GM19372 (cell line): ENCODE measurements around the gene NPEPL1.
"Not testable (repeated sequence)": the region's sequence is repeated elsewhere in the genome, so short reads cannot be mapped to it uniquely, and the experiment has no call there.

Experiments
- ATAC-seq: cut with Tn5 transposase; IDR thresholded peaks from one replicate; pipeline ENCODE4 v1.9.1; 2021; ENCODE audit warnings: mild to moderate bottlenecking, low read depth, moderate library complexity; ENCODE audit not compliant: unreplicated experiment

NPEPL1 gene

DNA sequence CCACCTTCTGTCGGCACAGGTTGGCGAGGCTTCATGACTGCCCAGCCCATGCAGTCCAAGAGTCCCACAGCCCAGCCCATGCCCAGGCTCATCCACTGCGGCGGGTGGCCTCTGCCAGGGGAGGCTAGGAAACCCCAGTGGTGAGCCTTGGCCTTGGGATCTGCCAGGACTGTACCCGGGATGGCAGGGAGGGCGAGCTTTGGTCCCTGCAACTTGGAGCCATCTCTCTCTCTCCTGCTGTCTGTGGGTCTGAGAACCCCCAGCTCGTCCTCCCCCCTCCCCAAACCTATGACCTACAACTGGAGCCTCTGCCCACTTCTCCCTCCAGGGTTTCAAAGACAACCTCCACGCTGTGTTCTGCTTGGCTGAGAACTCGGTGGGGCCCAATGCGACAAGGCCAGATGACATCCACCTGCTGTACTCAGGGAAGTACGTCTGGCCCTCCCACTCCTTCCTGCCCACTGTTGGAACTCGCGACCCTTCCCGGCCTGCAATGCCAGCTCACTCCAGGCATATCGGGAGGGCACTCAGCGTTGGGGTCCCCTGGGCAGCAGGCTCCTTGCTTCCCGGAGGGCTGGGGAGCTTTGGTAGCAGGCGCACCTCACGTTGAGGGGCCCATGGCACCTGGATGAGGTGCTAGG, 19.7 kb downstream of the NPEPL1 start:
- no peak for ATAC-seq

DNA sequence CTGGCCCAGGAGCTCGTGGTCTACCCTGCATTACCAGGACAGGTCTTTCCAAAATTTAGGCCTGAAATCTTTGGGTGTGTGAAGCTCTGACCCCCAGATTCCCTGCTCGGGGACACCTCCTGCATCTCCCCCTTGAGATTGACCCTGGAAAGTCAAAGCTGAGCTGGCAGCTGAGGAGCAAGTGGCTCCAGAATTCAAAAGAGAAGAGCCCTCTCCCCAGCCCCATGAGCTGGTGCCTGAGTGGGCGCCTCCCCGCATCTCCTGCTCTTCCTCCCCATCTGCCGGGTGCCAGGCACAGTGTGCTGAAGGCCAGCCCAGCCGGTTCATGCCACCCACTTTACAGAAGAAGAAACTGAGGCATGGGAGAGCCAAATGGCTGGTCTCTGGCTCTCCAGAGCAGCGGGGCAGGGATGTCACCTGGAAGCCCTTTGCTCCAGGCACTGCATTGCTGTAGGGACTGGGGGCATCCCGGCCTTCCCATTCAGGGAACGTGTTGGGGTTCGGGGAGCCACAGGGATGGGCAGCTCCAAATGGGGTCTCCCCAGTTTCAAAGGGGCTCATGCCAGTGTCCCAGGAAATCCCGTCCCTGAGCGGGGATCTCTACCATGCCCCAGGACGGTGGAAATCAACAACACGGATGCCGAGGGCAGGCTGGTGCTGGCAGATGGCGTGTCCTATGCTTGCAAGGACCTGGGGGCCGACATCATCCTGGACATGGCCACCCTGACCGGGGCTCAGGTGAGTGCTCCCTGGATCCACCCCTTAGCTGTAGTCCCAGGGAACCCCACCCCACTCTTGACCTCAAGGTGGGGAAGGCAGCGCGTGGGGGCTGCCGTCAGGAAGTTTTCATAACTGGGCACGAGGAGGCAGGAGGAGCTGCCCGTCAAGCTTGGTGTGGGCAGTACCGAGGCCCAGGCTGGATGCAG, 20.5 kb downstream of the NPEPL1 start:
- no peak for ATAC-seq

DNA sequence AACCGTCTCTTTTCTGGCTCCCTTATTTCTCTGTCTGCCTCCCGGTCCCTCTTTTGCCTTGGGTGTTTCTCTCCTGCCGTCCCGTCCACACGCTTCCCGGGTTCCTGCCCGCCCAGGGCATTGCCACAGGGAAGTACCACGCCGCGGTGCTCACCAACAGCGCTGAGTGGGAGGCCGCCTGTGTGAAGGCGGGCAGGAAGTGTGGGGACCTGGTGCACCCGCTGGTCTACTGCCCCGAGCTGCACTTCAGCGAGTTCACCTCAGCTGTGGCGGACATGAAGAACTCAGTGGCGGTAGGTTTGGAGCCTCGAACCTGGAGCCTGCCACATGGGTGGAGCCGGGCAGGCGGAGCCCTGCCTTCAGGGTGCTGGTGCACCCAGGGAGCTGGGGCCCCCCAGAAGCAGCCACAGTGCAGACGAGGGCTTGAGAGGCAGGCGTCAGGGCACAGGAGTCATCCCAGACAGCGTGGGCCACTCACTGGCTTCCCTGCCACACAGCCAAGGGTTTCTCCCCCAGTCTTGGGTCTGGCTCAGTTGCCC, 21.3 kb downstream of the NPEPL1 start:
- ATAC-seq: no peak

DNA sequence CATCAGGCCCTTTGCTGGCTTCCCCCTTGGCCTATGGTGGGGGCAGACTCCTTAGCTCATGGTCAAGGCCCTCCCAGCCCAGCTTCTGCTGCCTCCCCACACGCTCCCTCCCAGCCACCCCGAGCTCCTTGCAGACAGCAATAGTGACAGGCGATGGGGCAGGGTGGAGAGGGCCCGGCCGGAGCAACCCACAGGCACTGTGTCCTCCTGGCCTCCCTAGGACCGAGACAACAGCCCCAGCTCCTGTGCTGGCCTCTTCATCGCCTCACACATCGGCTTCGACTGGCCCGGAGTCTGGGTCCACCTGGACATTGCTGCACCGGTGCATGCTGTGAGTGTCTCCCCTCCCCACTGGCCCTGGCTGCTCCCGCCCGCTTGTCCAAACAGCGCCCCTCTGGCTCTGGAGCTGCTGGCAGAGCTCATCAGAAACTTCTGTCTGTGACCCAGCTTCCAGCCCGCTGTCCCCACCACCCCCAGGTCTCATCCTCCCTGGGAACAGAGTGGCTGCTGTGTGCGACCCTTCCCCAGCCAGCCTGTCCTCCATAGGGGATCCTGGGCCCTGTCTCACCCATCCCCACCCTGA, 21.8 kb downstream of the NPEPL1 start:
- ATAC-seq: no peak

DNA sequence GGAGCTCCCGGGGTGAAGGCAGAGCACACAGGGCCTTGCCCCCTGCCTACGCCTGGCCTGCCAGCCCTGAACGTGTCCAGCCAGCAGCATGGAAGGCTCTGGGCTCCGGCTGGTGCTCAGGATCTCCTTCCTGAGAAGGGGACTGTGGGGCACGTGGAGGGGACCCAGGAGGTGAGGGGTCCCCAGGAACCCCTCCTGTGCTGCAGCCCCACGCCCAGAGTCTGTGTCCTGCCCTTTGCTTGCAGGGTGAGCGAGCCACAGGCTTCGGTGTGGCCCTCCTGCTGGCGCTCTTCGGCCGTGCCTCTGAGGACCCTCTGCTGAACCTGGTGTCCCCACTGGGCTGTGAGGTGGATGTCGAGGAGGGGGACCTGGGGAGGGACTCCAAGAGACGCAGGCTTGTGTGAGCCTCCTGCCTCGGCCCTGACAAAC, 22.3 kb downstream of the NPEPL1 start:
- no peak for ATAC-seq

DNA sequence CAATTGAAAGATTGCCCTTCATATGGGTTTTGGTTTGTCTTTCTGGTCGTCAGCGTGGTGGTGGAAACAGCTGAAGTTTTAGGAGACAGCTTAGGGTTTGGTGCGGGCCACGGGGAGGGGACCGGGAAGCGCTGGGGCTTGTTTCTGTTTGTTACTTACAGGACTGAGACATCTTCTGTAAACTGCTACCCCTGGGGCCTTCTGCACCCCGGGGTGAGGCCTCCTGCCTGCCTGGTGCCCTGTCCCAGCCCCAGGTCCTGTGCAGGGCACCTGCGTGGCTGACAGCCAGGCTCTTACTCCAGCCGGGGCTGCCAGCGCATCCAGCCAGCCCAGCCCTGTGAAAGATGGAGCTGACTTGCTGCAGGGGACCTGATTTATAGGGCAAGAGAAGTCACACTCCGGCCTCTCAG, 22.8 kb downstream of the NPEPL1 start:
- no peak for ATAC-seq

DNA sequence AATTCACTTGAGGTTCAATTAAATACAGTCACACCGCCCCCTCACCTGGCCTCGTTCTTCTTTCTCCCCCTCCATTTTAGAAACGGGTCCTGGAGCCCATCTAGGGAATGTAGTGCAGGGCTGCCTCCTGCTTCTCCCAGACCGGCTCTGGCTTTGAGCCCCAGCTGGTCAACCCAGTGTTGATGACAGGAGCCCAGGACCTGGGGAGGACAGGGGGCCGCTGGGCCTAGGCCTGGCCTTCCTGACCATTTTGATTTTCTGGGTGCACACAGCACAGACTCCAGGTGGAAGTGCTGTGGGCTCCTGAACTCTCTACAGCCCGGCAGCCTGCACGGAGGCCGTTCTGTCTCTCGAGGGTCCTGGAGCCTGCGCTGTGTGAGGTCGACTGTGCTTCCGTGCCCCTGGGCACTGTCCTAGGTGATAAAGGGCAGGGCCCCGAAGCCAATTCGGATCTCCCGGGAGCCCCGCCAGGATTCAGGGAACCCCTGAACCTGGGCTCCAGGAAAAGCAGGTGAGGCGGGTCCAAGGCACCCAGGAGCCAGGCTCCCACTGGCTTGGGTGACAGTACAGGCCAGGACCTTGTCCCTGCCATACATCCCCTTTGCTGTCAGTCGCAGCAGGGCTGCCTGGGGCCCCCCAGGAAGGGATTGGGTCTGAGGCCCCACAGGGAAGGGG, 23.3 kb downstream of the NPEPL1 start:
- no peak for ATAC-seq

DNA sequence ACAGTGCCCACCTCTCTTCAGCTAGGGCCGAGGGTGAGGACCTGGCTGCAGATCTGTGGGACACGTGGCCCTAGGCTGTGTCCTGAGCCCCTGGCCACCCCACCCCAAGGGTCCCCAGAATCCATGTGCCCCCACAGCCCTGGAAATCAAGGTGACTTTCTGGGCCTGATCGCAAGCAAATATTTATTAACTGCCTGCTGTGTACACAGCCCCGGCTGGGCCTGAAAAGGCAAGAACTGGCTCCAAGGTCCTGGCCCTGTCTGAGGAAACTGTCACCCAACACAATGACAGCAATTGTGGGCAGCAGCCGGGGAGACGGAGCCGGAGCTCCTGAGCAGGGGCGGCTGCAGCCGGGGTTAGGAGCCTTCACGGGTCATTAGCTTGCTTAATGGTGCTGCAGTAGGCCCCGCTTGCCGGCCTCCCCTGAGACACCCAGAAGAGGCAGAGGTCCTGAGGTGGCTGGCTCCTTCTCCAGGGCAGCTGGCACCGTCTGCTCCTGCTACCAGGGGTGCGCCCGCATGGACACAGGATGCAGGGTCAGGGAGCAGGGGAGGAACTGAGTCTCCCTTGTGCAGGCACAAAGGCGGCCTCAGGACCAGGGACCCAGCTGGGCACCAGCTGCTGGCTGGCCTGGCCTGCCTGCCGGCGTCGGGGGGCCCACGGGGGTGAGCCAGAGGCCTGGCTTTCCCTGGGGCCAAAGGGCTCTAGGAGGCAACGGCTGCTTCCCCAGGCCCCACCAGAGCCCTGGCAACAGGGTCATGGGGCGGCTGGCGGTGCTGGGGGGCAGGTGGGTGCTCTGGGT, 24.1 kb downstream of the NPEPL1 start:
- no peak for ATAC-seq

DNA sequence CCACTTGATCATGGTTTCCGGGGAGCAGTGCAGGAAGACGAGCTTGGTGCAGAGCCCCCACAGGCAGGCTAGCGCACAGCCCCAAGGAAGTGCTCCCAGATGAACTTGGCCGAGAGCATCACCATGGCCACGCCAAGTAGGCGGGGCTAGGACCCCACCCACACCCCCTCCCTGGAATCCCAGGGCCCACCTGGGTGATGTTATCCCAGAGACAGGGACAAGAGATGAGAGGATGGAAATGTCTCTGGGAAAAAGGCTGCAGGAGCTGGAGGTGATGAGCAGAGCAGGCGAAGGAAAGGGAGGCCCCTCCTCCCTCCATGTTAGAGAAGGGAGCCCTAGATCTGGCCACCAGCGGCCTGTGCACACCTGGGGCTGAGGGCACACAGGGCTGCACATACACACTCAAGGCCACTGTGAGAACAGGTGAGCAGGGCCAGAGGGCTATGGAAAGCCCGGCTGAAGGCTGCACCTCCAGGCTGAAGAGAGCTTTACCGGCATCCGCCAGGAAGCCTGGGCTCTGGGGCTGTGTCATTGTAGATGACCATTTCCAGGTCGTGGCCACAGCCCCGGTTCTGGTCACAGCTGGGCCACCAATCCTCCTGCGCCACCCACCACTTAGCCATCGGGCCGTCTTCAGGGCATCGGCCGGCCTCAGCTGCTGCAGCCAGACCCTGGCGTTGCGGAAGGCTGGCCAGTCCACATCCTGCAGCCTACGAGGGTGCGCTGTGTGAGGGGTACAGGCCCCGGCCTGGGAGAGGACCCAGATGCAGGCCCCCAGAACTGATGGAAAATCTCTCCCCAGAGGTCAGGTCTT, 24.9 kb downstream of the NPEPL1 start:
- no peak for ATAC-seq

DNA sequence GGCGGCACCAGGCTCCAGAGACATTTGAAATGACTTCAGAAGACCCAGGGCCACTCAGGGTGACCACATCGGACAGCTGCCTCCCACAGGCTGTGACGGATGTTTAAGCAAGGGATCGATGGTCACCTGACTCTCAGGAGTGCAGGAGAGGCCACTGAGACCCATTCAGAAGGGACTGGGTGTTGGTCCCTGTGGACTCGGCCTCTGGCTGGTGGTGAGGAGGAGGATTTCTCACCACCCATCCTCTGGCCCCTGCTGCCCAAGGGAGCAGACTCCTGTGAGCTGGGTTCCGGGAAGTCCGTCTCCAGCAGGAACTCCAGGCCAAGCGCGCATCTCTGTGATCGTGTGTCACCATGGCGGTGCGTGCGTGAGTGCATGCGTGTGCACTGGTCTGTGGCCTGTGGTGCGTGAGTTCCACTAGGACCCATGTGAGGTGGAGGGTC, 25.5 kb downstream of the NPEPL1 start:
- no peak for ATAC-seq

DNA sequence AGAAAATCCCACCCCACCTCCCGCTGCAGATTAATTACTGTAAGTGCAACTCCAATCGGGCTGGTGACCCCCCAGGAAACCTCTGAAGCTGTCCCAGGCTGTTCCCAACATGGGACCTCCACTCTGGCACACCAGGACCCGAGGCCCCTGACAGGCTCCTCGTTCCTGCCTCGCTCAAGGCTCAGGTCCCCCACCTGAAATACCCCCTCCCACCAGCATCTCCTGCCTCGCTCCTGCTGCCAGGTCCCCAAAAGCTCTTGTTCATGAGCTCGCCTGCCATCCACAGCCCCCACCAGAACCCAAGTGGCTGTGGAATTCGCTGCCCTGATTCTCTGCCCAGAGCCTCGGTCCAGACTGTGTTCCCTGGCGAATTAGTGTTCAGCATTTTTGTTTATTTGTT, 26.1 kb downstream of the NPEPL1 start:
- no peak for ATAC-seq

DNA sequence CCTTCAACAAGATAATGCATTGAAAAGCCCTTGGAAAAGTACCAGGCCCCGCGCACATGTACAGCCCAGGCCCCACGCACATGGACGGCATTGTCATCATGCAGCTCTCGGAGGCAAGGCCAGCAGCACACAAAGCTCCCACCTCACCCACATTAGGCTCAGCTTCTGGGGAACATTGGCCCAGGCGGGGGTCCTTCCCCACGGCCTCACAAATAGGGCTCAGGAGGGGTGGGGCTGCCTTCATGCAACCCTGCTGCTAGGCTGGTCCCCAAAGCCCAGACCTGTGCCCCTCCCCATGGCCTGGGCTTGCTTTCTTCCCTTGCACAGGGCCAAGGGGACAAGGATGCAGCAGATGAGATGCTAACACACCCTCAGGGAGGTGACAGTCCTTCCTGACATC, 26.7 kb downstream of the NPEPL1 start:
- no peak for ATAC-seq

DNA sequence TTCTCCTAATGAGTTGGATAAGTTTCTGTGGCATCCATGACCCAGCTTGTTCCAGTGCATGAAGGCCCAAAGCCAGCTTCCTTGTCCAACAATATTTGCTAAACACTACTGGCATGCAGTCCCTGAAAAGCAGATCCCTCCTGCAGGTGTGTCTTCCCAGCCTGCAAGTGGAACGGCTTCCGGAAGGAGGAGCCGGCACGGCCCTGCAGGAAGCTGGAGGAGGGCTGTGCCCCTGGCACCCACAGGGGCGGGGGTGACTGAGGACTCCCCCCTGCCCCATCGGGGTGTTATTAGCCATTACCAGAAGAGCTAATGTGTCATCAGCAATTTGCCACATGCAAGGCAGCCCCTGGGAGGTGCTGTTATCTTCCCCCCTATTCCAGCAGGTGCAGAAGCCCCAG, 27.4 kb downstream of the NPEPL1 start:
- no peak for ATAC-seq

DNA sequence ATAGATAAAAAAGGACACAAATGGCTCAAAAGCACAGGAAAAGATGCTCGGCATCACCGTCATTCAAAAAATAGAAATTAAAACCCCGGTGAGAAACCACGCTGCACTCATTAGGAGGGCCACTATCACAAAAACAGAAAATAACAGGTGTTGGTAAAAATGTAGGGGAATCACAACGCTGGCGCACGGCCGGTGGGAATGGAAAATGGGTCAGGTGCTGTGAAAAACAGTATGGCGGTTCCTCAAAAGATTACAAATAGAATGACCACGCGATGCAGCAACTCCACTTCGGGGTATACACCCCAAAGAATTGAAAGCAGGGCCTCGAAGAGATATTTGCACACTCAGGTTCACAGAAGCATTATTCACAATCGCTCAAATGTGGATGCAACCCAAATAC, 28.3 kb downstream of the NPEPL1 start:
- ATAC-seq: no peak

DNA sequence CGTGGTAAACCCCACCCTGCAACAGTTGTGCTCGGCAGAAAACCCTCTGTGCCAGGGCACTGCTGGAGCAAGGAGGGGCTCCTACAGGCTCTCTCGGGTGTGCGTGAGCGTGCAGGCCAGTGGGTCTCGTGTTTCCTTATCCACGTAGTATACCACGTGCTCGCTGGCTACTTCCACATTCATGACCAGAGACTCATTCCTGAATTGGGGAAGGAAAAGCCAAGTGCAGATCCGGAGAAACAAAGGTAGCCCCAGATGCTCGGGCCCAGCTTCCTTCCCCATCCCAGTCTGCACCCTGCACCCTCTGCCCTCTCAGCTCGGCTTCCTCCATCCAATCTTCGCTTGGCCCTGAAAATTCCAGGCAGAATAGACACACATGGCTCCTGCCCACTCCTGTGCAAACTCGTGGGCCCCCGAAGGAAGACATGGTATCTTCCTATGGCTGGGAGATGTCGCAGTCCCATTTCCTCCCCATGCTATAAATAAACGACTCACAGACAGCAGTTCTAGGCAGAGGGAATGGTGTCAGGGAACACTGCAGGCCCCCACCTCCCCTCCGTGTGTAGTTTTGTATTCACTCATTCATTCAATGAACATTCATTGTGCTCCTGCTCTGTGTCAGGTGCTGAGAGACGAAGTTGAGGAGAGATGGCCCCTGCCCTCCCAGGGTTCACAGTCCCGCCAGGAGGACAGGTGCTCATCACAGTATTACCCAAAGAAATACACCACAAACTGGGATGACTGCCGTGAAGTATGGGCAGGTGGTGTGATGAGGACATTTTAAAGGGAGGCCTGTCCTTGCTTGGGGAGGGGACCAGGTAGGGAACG, 29.6 kb downstream of the NPEPL1 start:
- ATAC-seq: no peak

DNA sequence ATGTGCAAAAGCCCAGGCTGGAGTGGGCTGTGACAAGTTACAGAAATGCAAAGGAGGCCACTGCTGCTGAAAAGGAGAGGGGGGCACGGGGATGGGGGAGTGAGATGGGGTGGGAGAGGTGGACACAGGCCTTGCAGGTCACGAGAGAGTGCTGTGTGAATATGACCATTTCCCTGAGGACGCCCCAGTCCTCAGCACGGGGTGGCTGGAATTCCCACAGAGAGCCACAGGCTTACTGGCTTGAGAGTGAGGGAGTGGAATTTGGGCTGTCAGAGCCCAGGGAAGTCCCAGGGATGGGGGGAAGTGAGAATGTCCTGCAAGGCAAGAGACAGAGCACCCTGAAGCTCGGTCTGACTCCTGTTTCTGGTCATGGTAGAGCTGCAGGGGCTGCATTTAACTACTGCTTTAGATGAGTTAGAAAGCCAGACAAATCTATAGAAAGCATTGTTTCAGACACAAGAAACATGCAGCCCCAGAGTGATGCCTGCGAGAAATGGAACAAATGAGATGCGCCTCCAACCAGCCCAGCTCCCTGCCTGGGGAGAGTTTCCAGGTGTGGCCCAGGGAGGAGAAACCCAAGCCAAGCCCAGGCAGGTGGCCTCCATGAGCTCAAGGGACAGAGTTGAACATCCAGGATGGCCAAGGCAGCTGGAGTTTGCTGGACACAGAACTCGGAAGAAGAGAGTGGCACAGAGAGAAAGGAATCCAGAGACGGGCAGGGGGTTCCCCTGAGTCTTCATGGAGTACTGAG, 30.5 kb downstream of the NPEPL1 start:
- no peak for ATAC-seq

DNA sequence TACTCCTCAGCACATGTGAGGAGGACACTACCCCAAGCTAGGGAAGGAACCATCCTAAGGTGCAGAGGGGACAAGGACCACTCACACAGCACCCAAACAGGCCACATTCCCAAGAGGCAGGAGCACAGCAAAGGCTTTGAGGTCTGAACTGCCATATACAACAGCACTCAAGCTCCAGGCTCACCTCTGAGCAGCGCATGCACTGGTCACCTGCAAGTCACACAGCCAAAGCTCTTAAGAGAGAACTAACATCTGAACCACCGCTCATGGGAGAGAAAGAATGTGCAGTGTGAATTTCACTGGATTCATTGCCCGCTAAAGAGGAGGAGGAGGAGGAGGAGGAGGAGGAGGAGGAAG, 31.0 kb downstream of the NPEPL1 start:
- no peak for ATAC-seq

DNA sequence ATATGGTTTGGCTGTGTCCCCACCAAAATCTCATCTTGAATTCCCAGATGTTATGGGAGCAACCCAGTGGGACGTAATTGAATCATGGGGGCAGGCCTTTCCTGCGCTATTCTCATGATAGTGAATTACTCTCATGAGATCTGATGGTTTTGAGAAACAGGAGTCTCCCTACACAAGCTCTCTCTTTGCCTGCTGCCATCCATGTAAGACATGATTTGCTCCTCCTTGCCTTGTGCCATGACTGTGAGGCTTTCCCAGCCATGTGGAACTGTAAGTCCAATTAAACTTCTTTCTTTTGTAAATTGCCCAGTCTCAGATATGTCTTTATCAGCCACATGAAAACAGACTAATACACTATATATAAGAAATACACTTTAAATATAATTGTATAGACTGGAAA, 33.6 kb downstream of the NPEPL1 start:
- ATAC-seq: not testable (repeated sequence)
